ENCODE measurements around the gene ABCC4. TPM values are rescaled to one million over a fixed set of nuclear protein-coding genes. Genes with fewer than 3 reads are reported as not detected.

Gene ABCC4
- total and polyA plus RNA-seq, 2 donors (not counting 1 experiment from before 2014, with no cell fraction given), result 1.8 to 7.1 TPM

DNA sequence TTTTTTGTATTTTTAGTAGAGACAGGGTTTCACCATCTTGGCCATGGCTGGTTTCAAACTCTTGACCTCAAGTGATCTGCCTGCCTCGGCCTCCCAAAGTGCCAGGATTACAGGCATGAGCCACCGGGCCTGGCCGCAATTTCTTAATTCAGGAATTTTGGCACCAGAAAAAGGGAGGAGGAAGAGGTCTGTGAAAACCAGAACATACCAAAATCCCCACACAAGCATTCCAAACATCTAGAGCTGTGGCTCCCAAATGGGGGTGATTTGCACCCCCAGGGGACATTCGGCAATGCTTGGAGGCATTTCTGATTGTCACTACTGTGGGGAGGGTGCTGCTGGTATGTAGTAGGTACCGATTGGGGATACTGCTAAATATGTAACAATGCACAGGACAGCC, 40.2 kb upstream of the ABCC4 start:
- no peak for DNase-seq
- Histone ChIP-seq H3K4me2 (replicated peaks; ENCODE audit: low read depth, low read length, poor library complexity, severe bottlenecking) (no peak overlapping the region), H3K4me1 (ENCODE audit: control insufficient read depth in 2 of 2, insufficient read depth in 2 of 2, low read length in 2 of 2) (no peaks in the 10 kb centered on the region), H3K9ac (ENCODE audit: low read length) (no peak overlapping the region), H3K9me3 (ENCODE audit: control extremely low read depth in 1 of 3, control insufficient read depth in 2 of 3, insufficient read depth in 1 of 3, low read length in 2 of 3) (peaks cover 0 to 4% (median 0%) of the 10 kb centered on the region in 3 donors), H3K27me3 (replicated peaks in 1 of 4; ENCODE audit: control extremely low read depth in 1 of 4, control insufficient read depth in 3 of 4, insufficient read depth in 4 of 4, low read length in 3 of 4) (no peaks in the 10 kb centered on the region), H4K20me1 (ENCODE audit: control insufficient read depth, insufficient read depth, low read length, poor library complexity, severe bottlenecking) (no peaks in the 10 kb centered on the region), H3K27ac (ENCODE audit: low read length in 2 of 2) (no peak overlapping the region), H3K36me3 (replicated peaks in 1 of 2; ENCODE audit: control extremely low read depth in 1 of 2, control insufficient read depth in 1 of 2, extremely low read depth in 1 of 2, insufficient read depth in 2 of 2, low read length in 1 of 2) (no peaks in the 10 kb centered on the region), H3K79me2 (ENCODE audit: control insufficient read depth, insufficient read depth, low read length) (no peaks in the 10 kb centered on the region), H3K4me3 (ENCODE audit: control extremely low read depth in 1 of 5, extremely low read depth in 1 of 5, insufficient read depth in 1 of 5, low read depth in 2 of 5, low read length in 4 of 5) (no peak overlapping the region), H2AFZ (ENCODE audit: insufficient read depth, low read depth, low read length, poor library complexity, severe bottlenecking) (no peak overlapping the region)
- POLR2A ChIA-PET, result no interaction called here
- CTCF ChIA-PET, result interaction anchor here (1.4 kb wide), 1 partner anchor 63 kb away, joined by 4 read pairs; no protein-coding TSS in a partner anchor
- 94% methylated on average over 3 of the region's 5 CpGs for WGBS (ENCODE audit: insufficient coverage)
- no peaks in the 10 kb centered on the region for H3K9me3 Mint-ChIP-seq (ENCODE audit: insufficient read depth)
- no peak overlapping the region for H3K27ac Mint-ChIP-seq
- no peak for TF ChIP-seq EZH2 (IDR thresholded peaks at IDR 0.05; ENCODE audit: borderline replicate concordance, insufficient read depth, low read depth, low read length, poor library complexity, severe bottlenecking)
- TF ChIP-seq, protein P1, sequence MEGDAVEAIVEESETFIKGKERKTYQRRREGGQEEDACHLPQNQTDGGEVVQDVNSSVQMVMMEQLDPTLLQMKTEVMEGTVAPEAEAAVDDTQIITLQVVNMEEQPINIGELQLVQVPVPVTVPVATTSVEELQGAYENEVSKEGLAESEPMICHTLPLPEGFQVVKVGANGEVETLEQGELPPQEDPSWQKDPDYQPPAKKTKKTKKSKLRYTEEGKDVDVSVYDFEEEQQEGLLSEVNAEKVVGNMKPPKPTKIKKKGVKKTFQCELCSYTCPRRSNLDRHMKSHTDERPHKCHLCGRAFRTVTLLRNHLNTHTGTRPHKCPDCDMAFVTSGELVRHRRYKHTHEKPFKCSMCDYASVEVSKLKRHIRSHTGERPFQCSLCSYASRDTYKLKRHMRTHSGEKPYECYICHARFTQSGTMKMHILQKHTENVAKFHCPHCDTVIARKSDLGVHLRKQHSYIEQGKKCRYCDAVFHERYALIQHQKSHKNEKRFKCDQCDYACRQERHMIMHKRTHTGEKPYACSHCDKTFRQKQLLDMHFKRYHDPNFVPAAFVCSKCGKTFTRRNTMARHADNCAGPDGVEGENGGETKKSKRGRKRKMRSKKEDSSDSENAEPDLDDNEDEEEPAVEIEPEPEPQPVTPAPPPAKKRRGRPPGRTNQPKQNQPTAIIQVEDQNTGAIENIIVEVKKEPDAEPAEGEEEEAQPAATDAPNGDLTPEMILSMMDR (IDR thresholded peaks at IDR 0.05), result no peak
- no peaks in the 10 kb centered on the region for H3K4me1 Mint-ChIP-seq
- intact Hi-C loops (cut with micrococcal nuclease), result no loop called here
- no peak for ATAC-seq (ENCODE audit: low read depth)
- no peak overlapping the region for H3K4me3 Mint-ChIP-seq
- peaks cover 7% of the 10 kb centered on the region for H3K27me3 Mint-ChIP-seq

DNA sequence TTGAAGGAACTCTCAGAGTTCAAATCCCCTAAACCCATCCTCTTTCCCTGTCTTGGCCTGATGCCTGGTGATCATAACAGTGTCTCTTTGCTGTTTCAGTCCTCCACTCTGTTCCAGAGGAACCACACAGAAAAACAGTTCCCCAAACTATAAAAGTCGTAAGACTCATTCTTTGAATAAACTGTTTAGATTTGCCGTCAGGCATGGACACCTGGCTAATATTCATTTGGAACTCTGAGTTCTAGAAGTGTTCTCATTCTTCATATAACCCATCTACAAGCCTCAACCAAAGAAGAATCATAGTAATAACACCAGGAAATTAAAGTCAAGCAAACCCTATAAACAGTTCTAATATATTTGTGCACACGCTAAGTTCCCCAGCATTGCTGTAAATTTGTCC, 37.7 kb upstream of the ABCC4 start:
- peaks cover 4% of the 10 kb centered on the region for H3K27me3 Mint-ChIP-seq
- H3K4me3 ChIP-seq (ENCODE audit: control extremely low read depth in 1 of 5, extremely low read depth in 1 of 5, insufficient read depth in 1 of 5, low read depth in 2 of 5, low read length in 4 of 5), result no peak overlapping the region
- CTCF ChIA-PET, result no interaction called here

More for the DNA sequence above, 37.7 kb upstream of the ABCC4 start:
- ATAC-seq (ENCODE audit: low read depth) (no peak), DNase-seq (no peak)
- Mint-ChIP-seq H3K4me1 (no peaks in the 10 kb centered on the region), H3K4me3 (no peak overlapping the region), H3K27ac (no peak overlapping the region), H3K9me3 (ENCODE audit: insufficient read depth) (no peaks in the 10 kb centered on the region)
- Histone ChIP-seq H3K4me1 (ENCODE audit: control insufficient read depth in 2 of 2, insufficient read depth in 2 of 2, low read length in 2 of 2) (no peaks in the 10 kb centered on the region), H3K36me3 (replicated peaks in 1 of 2; ENCODE audit: control extremely low read depth in 1 of 2, control insufficient read depth in 1 of 2, extremely low read depth in 1 of 2, insufficient read depth in 2 of 2, low read length in 1 of 2) (no peaks in the 10 kb centered on the region), H3K9me3 (ENCODE audit: control extremely low read depth in 1 of 3, control insufficient read depth in 2 of 3, insufficient read depth in 1 of 3, low read length in 2 of 3) (peaks cover 0 to 4% (median 0%) of the 10 kb centered on the region in 3 donors), H4K20me1 (ENCODE audit: control insufficient read depth, insufficient read depth, low read length, poor library complexity, severe bottlenecking) (no peaks in the 10 kb centered on the region), H3K27me3 (replicated peaks in 1 of 4; ENCODE audit: control extremely low read depth in 1 of 4, control insufficient read depth in 3 of 4, insufficient read depth in 4 of 4, low read length in 3 of 4) (no peaks in the 10 kb centered on the region), H2AFZ (ENCODE audit: insufficient read depth, low read depth, low read length, poor library complexity, severe bottlenecking) (no peak overlapping the region), H3K79me2 (ENCODE audit: control insufficient read depth, insufficient read depth, low read length) (no peaks in the 10 kb centered on the region), H3K4me2 (replicated peaks; ENCODE audit: low read depth, low read length, poor library complexity, severe bottlenecking) (no peak overlapping the region), H3K9ac (ENCODE audit: low read length) (no peak overlapping the region), H3K27ac (ENCODE audit: low read length in 2 of 2) (no peak overlapping the region)
- POLR2A ChIA-PET, result no interaction called here
- no peak for TF ChIP-seq EZH2 (IDR thresholded peaks at IDR 0.05; ENCODE audit: borderline replicate concordance, insufficient read depth, low read depth, low read length, poor library complexity, severe bottlenecking)
- TF ChIP-seq, protein P1 (IDR thresholded peaks at IDR 0.05), result no peak
- intact Hi-C loops (cut with micrococcal nuclease), result no loop called here
- no CpG with 5 or more reads among the region's 3 CpGs for WGBS (ENCODE audit: insufficient coverage)
